ENCODE results near the gene NLGN4Y. TPM values are rescaled to one million over a fixed set of nuclear protein-coding genes. Genes with fewer than 3 reads are reported as not detected.

The NLGN4Y gene
- total and polyA plus RNA-seq, 2 of the 13 experiments (the other 11 are each of a cell fraction or from before 2014, with no cell fraction given), result 6.0 to 16.5 TPM

- Histone ChIP-seq H3K4me1 (ENCODE audit: insufficient read depth, low read length) (peaks cover 36% of the 10 kb centered on the region), H2AFZ (ENCODE audit: low read length) (no peak overlapping the region), H3K4me2 (ENCODE audit: low read depth, low read length) (no peak overlapping the region), H3K36me3 (replicated peaks in 1 of 2; ENCODE audit: control insufficient read depth in 1 of 2, insufficient read depth in 2 of 2, low read length in 2 of 2) (no peaks in the 10 kb centered on the region), H3K79me2 (ENCODE audit: insufficient read depth, low read length) (no peaks in the 10 kb centered on the region), H3K9me3 (ENCODE audit: low read length) (no peaks in the 10 kb centered on the region), H3K27ac (ENCODE audit: extremely low read length, insufficient read depth, low read length) (no peak overlapping the region), H3K27me3 (ENCODE audit: control insufficient read depth in 1 of 2, insufficient read depth in 2 of 2, low read length in 2 of 2) (no peaks in the 10 kb centered on the region), H3K4me3 (replicated peaks in 1 of 3; ENCODE audit: insufficient read depth in 1 of 3, low read depth in 2 of 3, low read length in 3 of 3) (no peak overlapping the region), H4K20me1 (ENCODE audit: insufficient read depth, low read length) (no peaks in the 10 kb centered on the region), H3K9ac (ENCODE audit: insufficient read depth, low read depth, low read length) (no peak overlapping the region)
- CTCF ChIA-PET (ENCODE audit: low intra/inter-chr PET ratio, low total read pairs), result no interaction called here
- in situ Hi-C loops (cut with HindIII; ENCODE audit: extremely low pct_ligation_motif_present, low pct_unique_long_range_greater_than_20kb), result no loop called here
- 68% methylated on average over 2 of the region's 2 CpGs for WGBS (ENCODE audit: low lambda C conversion rate)
- no peak for DNase-seq (ENCODE audit: low spot score)
- POLR2A ChIA-PET, result no interaction called here
- BruUV-seq (replicated peaks), result no TSS peak
- no peak for ATAC-seq
- no peak for FAIRE-seq
- intact Hi-C loops (cut with micrococcal nuclease; ENCODE audit: unreplicated experiment), result no loop called here
- no peak for TF ChIP-seq SALL2 (CRISPR knock-in tag; IDR thresholded peaks at IDR 0.05)
- no peak for TF ChIP-seq PLSCR1 (CRISPR knock-in tag; IDR thresholded peaks at IDR 0.05; ENCODE audit: borderline replicate concordance)
- no peak for TF ChIP-seq HES4 (CRISPR knock-in tag; IDR thresholded peaks at IDR 0.05; ENCODE audit: borderline replicate concordance)
- no peak for TF ChIP-seq GLI4 (CRISPR knock-in tag; IDR thresholded peaks at IDR 0.05; ENCODE audit: borderline replicate concordance)
- no peak for TF ChIP-seq HOXA7 (CRISPR knock-in tag; IDR thresholded peaks at IDR 0.05)
- TF ChIP-seq ZNF543 (CRISPR knock-in tag; IDR thresholded peaks at IDR 0.05), result no peak
- TF ChIP-seq FIP1L1 (IDR thresholded peaks at IDR 0.05; ENCODE audit: borderline replicate concordance, insufficient read depth, low read depth, low read length), result no peak
- no peak for TF ChIP-seq MXI1 (IDR thresholded peaks at IDR 0.05; ENCODE audit: borderline replicate concordance, low read depth, low read length)
- TF ChIP-seq NAIF1 (CRISPR knock-in tag; IDR thresholded peaks at IDR 0.05; ENCODE audit: borderline replicate concordance), result no peak
- no peak for TF ChIP-seq PHF20 (CRISPR knock-in tag; IDR thresholded peaks at IDR 0.05)
- TF ChIP-seq ZNF280B (CRISPR knock-in tag; IDR thresholded peaks at IDR 0.05; ENCODE audit: borderline replicate concordance), result no peak
- TF ChIP-seq DNMT3B (CRISPR knock-in tag; conservative IDR thresholded peaks at IDR 0.05), result no peak
- TF ChIP-seq, protein P1, sequence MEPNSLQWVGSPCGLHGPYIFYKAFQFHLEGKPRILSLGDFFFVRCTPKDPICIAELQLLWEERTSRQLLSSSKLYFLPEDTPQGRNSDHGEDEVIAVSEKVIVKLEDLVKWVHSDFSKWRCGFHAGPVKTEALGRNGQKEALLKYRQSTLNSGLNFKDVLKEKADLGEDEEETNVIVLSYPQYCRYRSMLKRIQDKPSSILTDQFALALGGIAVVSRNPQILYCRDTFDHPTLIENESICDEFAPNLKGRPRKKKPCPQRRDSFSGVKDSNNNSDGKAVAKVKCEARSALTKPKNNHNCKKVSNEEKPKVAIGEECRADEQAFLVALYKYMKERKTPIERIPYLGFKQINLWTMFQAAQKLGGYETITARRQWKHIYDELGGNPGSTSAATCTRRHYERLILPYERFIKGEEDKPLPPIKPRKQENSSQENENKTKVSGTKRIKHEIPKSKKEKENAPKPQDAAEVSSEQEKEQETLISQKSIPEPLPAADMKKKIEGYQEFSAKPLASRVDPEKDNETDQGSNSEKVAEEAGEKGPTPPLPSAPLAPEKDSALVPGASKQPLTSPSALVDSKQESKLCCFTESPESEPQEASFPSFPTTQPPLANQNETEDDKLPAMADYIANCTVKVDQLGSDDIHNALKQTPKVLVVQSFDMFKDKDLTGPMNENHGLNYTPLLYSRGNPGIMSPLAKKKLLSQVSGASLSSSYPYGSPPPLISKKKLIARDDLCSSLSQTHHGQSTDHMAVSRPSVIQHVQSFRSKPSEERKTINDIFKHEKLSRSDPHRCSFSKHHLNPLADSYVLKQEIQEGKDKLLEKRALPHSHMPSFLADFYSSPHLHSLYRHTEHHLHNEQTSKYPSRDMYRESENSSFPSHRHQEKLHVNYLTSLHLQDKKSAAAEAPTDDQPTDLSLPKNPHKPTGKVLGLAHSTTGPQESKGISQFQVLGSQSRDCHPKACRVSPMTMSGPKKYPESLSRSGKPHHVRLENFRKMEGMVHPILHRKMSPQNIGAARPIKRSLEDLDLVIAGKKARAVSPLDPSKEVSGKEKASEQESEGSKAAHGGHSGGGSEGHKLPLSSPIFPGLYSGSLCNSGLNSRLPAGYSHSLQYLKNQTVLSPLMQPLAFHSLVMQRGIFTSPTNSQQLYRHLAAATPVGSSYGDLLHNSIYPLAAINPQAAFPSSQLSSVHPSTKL (CRISPR knock-in tag; IDR thresholded peaks at IDR 0.05), result 0 out of 2 replicates have a peak, but pooled peaks have one; percentile 8
- no peak for TF ChIP-seq KLF16 (CRISPR knock-in tag; IDR thresholded peaks at IDR 0.05)
- TF ChIP-seq, protein P2, sequence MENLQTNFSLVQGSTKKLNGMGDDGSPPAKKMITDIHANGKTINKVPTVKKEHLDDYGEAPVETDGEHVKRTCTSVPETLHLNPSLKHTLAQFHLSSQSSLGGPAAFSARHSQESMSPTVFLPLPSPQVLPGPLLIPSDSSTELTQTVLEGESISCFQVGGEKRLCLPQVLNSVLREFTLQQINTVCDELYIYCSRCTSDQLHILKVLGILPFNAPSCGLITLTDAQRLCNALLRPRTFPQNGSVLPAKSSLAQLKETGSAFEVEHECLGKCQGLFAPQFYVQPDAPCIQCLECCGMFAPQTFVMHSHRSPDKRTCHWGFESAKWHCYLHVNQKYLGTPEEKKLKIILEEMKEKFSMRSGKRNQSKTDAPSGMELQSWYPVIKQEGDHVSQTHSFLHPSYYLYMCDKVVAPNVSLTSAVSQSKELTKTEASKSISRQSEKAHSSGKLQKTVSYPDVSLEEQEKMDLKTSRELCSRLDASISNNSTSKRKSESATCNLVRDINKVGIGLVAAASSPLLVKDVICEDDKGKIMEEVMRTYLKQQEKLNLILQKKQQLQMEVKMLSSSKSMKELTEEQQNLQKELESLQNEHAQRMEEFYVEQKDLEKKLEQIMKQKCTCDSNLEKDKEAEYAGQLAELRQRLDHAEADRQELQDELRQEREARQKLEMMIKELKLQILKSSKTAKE (CRISPR knock-in tag; IDR thresholded peaks at IDR 0.05; ENCODE audit: borderline replicate concordance), result no peak
- peak; percentile 83 for TF ChIP-seq FOXA3 (CRISPR knock-in tag; IDR thresholded peaks at IDR 0.05)
- TF ChIP-seq PCBP2 (optimal IDR thresholded peaks at IDR 0.05; ENCODE audit: low read depth, low read length, poor library complexity, severe bottlenecking), result no peak
These were observed 109.4 kb downstream of the NLGN4Y start for GRCh38 chrY:14633718-14634117.

All from HepG2 (cell line).